ENCODE measurements around the gene HSDL1. TPM values are rescaled to one million over a fixed set of nuclear protein-coding genes. Genes with fewer than 3 reads are reported as not detected.

The HSDL1 gene
- total RNA-seq, 1 experiment from 2014 or later, result 34.2 TPM

GRCh38 chr16:84091460-84091859 lies 53.5 kb downstream of the HSDL1 start:
- Histone ChIP-seq H4K5ac (ENCODE audit: insufficient read length, low read depth, low read length) (no peak overlapping the region), H2AK5ac (ENCODE audit: insufficient read length, low read length) (no peak overlapping the region), H2BK20ac (ENCODE audit: low read depth, low read length, poor library complexity, severe bottlenecking) (no peak overlapping the region), H3K23me2 (ENCODE audit: insufficient read length, low read depth, low read length, poor library complexity, severe bottlenecking) (no peaks in the 10 kb centered on the region), H4K8ac (replicated peaks; ENCODE audit: insufficient read length, low read depth, low read length) (no peak overlapping the region), H3T11ph (ENCODE audit: low read length) (no peak overlapping the region), H3K56ac (ENCODE audit: insufficient read length, low read depth, low read length) (no peak overlapping the region), H2BK12ac (ENCODE audit: insufficient read length, low read depth, low read length) (no peak overlapping the region), H3K18ac (ENCODE audit: insufficient read length, low read depth, low read length) (no peak overlapping the region), H2BK15ac (ENCODE audit: low read depth, low read length) (no peak overlapping the region), H3K14ac (ENCODE audit: insufficient read depth, low read length) (no peak overlapping the region), H3K23ac (ENCODE audit: insufficient read length, low read depth, low read length) (no peak overlapping the region), H2BK120ac (ENCODE audit: low read depth, low read length, poor library complexity, severe bottlenecking) (no peak overlapping the region), H3K9me3 (ENCODE audit: control insufficient read depth, low read depth, low read length) (no peaks in the 10 kb centered on the region), H3K27ac (ENCODE audit: insufficient read length, low read depth, low read length) (no peak overlapping the region), H3K79me2 (ENCODE audit: insufficient read depth, low read length) (no peaks in the 10 kb centered on the region), H3K9ac (ENCODE audit: extremely low read depth, insufficient read length, low read length) (no peak overlapping the region), H3K4me2 (ENCODE audit: insufficient read depth, insufficient read length, low read length) (no peak overlapping the region), H2AFZ (ENCODE audit: low read length) (no peak overlapping the region), H3K4ac (ENCODE audit: low read depth, low read length) (no peak overlapping the region), H3K4me1 (ENCODE audit: insufficient read depth, low read length) (no peaks in the 10 kb centered on the region), H3K27me3 (ENCODE audit: insufficient read depth, low read length) (no peaks in the 10 kb centered on the region), H4K91ac (ENCODE audit: insufficient read length, low read depth, low read length) (no peak overlapping the region), H3K79me1 (ENCODE audit: insufficient read depth, low read depth, low read length, poor library complexity, severe bottlenecking) (no peaks in the 10 kb centered on the region), H4K20me1 (ENCODE audit: control insufficient read depth, insufficient read depth, insufficient read length) (peaks cover 2% of the 10 kb centered on the region), H2BK5ac (ENCODE audit: insufficient read length, low read length) (no peak overlapping the region)
- Mint-ChIP-seq H3K9me3 (no peaks in the 10 kb centered on the region), H3K4me1 (no peaks in the 10 kb centered on the region), H3K36me3 (ENCODE audit: insufficient read depth in 1 of 3, low read depth in 3 of 3) (peaks cover 11 to 80% (median 72%) of the 10 kb centered on the region in 3 experiments; a peak in 6 of 7 replicates), H3K4me3 (no peak overlapping the region), H3K27ac (no peak overlapping the region), H3K27me3 (ENCODE audit: low read depth) (no peaks in the 10 kb centered on the region)
- no CpG with 5 or more reads among the region's 10 CpGs for WGBS (ENCODE audit: extremely low coverage, insufficient read length, low lambda C conversion rate)
- no peak for DNase-seq
- no peak for TF ChIP-seq CTCF (conservative IDR thresholded peaks at IDR 0.05)

Measured in H9 (cell line).